ENCODE measurements around the gene NADK. TPM values are rescaled to one million over a fixed set of nuclear protein-coding genes. Genes with fewer than 3 reads are reported as not detected.

Gene NADK, protein sequence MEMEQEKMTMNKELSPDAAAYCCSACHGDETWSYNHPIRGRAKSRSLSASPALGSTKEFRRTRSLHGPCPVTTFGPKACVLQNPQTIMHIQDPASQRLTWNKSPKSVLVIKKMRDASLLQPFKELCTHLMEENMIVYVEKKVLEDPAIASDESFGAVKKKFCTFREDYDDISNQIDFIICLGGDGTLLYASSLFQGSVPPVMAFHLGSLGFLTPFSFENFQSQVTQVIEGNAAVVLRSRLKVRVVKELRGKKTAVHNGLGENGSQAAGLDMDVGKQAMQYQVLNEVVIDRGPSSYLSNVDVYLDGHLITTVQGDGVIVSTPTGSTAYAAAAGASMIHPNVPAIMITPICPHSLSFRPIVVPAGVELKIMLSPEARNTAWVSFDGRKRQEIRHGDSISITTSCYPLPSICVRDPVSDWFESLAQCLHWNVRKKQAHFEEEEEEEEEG
- 45.3 TPM for polyA plus RNA-seq (2013, experiment 1 of 2; ENCODE audit: insufficient read length)
- 47.7 TPM for polyA plus RNA-seq (2013, experiment 2 of 2; ENCODE audit: insufficient read length)

DNA sequence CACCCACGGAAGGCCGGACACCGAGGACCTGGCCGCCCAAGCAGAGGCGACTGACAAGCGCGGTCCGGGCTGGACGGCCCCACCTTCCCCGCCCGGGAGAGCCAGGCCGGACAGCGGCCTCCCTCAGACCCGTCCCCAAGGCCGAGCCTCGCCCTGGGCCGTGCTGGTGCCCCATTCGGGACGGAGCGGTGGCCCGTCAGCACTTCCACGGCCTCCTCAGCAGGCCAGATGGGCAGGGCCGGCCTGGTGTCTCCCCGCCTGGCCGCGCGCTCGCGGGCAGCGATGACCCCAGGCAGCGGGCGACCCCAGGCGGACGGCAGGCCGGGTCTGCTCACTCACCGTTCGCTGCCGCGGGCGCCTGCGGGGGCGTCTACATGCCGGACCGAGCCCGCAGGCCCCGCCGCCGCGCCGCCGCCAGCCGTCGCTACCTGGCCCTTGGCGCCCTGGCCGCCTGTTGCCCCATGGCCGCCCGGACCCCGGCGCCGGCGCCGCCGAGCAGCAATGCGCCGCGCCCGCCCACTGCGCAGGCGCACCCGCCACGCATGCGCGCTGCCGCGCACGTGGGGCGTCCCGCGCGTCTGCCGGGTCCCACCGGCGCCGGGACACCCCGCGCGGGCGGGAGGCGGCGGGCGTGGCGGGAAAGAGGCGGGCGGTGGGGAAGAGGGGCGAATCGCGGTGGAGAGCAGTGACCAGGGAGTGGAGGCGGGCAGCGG lies at the start of gene NADK:
Gene NADK, minus strand, starts transcription at position 521 of the 713 bp plus-strand sequence. CDS start 13,064 bp downstream, outside the sequence.
- peak; percentile 61 for DNase-seq

DNA sequence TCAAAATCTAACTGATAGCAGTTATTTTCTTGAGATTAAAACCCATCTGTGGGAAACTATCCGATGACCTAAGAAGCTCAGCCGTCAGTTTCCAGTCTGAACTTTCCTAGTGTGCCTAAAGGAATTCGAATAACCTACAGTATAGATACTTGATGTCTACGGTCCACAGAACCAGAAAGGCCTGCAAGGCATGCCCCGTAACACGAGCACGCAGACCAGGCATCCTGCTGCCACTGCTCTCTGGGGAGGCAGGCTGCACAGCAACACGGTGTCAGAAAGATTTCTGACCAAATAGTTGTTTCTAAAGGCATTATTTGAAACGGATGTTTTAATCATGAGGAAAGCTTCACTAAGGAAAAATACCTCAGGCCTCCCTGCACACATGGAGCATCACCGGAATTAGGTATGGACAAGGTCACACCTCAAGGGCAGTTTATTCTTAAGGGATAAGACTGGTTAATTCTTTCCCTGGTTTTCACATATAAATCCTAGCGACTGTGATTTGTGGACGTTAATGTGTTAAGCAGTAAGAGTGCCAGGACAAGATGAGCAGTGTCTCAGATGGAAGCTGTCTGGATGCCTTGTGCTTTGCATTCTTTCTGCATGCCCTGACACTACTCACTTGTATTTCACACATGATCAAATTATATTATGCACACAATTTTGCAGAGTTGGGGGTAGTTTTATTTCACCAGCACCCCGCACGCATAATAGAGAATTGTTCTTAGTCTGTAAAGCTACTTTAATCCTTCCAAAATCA lies 49.0 kb upstream of the NADK start:
- peak; percentile 38 for DNase-seq

DNA sequence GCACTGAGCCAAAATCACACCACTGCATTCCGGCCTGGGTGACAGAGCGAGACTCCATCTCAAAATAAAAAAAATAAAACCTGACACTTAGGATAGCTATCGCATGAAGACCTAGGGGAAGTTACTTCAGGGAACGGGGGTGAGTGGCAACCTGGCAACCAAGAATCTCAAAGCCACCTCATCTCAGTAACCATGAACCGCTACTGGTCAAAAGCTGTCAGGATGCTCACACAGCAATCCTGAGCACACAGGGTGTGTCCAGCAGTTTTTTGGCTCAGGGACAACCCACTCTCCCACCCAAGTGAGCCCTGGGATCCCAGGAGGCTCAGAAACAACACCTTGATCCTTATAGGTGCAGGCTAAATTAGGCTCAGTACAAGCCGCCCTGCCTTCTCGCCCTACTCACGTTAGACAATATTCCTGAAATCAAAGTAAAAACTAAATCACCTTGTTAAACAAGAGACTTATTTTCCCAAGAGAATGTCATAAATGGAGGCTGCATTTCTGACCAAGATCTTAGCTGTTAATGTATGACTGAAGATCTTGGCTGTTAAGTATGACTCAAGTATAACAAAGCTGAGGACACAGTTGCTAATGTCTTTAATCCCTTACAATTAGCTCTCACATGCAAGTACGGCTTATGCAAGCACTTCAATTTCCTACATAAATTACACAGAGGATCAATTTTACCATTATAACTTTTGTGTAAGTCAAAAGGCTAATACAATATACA lies 48.3 kb upstream of the NADK start:
- DNase-seq, result peak; percentile 28

DNA sequence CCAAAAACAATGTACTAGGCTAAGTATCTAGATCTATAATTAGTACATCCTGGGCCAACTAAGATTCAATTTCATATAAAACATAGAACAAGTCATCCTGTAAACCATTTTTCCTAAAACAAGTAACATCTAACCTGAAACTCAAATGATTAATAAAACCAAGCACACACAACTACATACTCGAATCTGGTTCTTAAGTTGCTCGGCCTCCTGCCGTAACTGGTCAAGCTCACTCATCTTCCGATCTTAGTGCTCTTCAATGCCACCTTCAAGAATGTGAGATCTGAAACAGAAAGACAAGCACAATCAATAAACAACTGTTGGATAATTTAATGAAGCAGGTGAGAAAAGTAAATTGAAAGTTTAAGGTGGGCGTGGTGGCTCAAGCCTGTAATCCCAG lies 46.9 kb upstream of the NADK start:
- DNase-seq, result no peak

DNA sequence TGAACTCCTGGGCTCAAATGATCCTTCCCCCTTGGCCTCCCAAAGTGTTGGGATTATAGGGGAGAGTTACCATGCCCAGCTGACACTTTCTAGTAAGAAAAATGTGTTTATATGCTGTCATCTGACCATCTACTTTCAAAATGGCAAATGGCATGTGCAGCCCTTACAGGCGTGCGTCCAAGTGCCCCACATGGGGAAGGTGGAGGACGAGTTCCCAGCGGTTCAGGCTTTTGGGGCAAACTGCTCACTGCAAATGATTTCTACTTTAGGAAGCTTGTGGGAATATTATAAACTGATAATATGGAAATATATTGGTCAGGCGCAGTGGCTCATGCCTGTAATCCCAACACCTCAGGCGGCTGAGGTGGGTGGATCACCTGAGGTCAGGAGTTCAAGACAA lies 41.5 kb upstream of the NADK start:
- DNase-seq, result no peak

DNA sequence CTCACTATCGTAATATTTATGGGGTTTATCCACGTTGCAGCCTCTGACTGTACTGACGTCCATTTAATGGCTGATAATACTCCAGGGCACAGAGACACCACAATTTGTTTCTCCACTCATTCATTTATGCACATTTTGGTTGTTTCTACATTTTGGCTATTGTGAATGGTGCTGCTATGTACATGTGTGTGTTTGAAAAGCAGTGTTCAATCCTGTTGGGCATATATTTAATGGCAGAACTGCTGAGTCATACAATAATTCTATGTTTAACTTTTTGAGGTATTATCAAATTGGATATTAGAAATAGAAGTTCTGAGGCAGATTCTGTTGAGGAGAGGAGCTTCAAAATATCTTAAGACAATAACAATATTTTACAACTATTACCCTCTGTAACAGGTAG lies 39.0 kb upstream of the NADK start:
- no peak for DNase-seq

DNA sequence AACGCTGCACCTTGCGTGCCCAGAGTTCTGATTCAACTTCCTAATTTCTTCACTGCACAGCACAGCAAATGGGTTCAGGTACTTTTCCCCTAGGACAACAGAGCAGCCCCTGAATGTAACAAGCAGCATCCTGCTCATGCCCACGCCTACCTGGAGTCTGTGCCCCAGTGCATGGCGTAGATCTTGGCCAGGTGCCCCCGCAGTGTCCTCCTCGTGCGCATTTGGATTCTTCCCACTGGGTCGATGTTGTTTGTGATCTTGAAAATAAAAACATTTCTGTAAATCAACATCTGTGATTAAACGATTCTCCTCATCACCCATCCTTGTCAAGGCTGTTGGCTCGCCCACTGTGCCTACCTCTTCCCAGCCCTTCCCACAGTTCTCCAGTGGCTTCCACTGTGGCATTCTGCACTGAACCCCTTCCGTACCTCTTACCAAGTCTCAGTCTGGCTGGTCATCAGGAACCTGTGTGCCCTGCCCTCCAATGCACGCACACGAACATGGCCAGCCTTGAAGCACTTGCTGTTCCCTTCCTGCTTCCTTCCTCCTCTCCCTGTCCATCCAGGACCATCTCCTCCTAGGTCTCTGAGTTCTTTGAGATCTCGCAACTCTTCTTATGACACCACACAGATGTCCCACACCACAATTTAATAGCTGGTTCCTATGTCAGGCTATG lies 37.5 kb upstream of the NADK start:
- no peak for DNase-seq

DNA sequence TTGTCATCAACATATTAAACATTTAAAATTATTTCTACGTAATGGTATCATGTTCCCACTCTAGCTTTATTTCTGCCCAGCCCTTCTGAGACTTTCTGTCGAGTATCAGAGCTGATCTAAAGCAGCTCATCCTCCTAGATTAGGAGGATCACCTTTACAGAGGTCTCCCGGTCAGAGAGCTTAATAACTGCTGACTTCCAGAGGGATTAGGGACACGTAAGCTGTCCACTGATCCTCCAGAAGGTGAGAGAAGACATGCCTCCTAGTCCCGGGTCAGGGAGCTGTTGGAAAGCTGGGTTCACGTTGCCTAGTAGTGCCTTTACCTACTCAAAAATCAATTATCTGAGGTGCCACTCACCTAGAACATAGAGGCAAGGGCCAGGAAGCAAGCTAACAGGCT lies 31.2 kb upstream of the NADK start:
- no peak for DNase-seq

DNA sequence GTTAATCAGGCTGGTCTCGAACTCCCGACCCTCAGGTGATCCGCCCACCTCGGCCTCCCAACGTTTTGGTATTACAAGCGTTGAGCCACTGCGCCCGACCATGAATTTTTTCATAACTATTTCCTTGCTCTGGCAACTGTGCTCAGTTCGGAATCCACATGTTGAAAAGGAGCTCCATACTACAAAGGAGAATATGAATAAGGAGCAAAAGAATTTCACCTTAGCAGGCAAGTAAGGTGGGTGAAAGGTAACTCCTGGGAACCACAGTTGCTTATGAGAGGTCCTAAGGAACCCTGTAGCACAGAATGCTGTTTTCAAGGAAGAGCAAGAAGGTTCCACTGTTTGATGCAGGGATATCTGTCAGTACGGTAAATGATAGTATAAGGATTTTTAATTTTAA lies 29.9 kb upstream of the NADK start:
- DNase-seq, result no peak

DNA sequence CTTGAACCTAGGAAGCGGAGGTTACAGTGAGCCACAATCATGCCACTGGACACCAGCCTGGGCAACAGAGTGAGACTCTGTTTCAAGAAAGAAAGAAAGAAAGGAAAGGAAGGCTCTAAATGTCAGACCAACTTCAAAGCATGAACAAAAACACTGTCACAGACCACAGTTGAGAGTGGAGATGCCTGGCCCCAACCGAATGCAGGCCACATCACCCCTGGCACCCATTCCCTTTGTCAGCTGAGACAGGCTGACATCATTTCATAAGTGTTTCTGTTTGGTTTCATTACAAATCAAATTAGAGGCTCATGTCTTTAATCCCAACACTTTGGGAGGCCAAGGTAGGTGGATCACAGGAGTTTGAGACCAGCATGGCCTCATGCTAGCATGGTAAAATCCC lies 28.6 kb upstream of the NADK start:
- DNase-seq, result no peak

DNA sequence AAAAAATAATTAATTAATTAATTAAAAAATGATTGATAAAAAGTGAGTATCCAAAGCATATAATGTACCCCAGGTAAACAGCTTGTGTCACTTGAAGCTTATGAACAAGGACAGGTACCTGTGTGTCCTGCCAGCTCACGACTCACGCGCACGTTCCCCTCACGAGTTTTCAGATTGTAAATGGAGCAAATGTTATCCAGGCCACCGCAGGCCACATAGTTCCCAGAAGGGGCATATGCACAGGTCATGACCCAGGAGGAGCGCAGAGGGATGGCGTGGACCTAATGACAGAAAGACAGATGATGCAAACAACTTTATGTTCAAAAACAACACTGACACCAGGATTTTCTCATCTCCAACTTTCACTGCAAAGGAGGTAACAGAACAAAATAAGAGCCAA lies 26.0 kb upstream of the NADK start:
- DNase-seq, result no peak

DNA sequence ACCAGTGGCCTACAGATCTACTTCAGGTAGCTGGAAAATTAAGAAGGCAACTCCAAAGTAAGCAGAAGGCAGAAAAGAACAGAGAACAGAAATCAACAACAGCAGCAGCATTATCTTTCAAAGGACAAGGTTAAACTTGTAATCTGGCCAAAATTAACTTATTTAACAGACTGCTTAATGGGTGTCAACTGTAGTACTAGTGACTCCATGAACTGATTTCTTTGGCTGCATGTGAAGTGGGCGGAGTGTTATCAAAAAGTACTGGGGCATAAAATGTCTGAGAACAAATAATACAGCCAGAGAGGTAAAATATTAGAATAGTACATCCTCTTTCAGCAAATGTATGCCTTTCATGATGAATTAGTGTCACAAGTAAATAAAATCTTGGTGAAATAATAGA lies 24.6 kb upstream of the NADK start:
- no peak for DNase-seq

DNA sequence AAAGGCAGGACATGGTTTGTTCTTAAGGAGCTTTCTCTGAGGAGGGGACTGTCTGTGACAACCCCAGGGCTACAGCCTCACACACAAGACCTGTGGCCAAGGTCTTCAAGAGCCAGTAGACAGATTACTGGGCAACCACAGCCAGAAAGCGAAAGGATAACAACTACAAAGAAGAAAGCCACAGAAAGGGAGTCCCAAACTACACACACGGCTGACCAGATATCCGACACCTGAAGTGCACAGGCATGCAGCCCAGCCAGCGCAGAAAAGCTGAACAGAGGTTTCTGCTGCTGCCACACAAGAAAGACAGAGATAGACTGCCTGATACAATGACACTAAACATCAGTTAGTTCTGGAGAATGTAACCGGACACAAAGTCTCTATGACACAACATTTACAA lies 21.4 kb upstream of the NADK start:
- no peak for DNase-seq

DNA sequence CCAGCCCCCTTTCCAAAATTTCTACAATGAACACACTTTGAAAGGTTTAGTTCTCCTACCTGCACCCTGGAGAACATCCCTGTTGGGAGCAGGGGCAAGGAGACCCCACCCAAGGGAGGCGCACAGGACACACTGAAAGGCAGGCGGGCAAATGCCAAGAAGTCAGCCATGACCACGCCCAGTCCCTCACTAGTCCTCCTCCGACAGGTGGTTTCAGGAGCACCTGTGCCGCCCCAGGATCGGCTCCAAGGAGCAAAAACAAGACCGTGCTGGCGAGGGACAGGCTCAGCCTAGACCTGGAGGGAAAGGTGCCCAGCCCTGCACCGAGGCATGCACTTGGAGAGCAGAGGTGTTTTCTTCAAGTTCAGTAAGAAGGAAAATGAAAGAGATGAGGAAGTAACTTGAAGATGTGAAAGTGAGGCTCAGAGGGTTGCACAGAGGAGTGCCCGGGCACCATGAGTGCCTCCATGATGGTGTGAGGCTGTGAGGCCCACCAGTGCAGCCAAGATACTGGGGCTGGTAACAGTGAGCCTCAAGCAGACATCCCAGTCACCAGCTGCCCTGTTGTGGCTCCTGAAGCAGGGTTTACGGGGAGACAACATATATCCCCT lies 19.6 kb upstream of the NADK start:
- no peak for DNase-seq

DNA sequence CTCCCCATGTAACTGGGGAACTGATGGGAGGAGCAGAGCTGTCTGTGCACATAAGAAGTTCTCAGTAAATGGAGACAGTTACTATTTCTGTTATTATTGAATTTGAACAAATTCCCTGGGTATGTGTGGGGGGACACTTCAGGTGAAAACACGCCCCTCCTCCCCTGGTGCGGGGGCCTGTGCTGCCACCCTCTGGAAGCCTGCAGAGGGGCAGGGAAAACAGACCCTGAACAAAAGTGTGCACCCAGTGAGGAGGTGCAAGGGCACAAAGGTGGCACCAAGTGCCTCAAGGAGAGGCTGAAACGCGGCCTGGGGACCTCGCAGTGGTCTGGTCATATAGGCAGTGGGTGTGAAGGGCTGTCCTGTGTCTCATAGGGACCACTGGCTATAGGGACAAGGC lies 18.2 kb upstream of the NADK start:
- no peak for DNase-seq

DNA sequence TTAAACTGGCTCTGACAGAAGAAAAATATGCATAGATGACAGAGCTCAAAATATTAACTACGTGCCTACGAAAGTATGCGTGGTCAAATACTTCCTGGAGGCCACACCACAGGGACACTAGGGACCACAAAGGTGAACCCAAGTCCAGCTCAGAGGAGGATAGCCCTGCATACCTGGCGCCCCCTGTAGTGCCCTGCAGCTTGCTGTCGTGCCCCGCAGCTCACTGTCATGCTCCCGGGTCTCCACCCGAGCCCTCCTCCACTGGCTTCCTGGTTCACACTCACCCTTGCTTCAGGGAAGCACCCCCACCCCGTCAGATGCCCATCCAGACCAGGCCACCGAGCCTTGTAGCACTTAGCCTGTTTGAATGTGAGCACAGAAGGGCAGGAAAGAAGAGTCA lies 16.7 kb upstream of the NADK start:
- DNase-seq, result no peak

DNA sequence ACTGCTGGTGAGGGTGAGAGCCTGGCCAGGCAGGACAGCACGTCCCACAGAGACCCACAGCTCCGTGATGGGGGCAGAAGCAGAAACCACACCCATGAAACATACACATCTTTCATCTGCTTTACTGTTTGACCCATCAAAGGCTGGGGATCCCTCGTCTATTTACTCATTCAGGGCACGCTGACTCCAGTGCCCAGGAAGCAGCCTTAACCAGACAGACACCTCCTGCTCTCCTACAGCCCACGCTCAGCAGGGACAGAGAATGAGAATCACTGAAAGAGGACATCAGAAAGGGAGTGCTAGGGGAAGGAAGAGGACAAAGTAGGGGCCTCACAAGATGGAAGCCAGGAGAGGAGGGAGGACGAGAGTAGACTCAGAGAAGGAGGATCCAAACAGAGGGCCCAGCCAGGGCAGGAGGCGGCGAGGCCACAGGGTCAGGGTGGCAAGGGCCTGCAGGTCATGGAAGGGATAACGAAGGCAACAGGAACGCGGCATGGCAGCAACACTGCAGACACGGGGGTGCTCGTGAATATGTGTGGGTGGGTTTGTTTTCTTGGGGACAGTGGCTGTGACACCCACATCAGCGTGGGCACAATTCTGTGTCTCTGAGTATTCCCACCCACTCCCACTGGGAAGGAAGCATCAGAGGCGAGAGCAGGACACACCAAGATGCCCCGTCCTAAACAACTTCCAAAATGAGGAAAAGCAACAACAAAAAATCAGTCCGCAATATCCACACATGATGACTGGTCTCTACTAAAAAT lies 15.4 kb upstream of the NADK start:
- DNase-seq, result no peak

DNA sequence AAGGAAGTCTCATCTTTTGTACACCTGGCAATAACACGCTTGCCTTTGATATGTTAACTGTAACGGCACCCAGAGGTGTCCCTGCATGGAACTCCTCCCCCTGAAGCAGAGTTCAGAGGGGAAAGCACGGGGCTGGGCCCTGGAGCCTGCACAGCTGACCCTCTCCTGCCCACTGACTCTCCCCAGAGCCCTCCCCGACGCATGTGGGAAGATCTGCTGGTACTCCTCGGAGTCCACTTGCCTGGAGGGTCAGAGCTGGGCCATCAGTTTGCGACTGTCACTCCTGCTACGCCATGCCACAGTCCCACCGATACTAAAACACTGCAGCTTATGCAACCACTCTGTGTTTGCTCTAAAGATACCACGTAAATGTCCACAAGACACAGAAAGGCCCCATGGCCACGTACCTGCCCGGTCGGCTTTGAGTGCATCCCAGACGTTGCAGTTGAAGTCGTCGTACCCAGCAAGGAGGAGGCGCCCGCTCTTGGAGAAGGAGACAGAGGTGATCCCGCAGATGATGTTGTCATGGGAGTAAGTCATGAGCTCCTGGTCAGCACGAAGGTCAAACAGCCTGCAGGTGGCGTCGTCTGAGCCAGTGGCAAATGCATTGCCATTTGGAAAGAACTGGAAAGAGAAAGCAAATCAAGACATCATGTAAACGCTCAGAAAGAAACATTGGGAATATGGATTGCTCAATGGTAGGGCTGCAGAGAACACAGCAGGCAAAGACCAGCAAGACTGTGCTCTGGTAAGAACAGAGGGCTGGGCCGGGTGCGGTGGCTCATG lies 10.6 kb upstream of the NADK start:
- DNase-seq, result no peak

DNA sequence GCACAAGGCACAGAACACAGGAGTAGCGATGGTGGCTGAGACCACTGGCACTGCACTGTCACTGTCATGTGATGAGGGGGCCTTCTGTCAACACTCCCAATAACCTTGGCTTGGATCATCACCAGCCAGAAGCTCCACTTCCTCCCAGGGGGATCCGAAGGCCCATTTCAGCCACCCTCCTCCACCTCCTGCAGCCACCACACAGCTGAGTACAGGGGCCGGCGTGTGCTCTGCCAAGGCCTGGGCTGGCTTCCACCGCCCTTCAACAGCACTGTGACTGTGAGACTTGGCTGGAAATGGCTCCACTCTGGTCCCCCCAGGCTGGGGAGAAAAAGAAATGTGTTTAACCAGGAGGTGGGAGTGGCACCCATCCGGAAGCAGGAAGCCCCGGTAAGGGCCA lies 9.9 kb upstream of the NADK start:
- no peak for DNase-seq
